ENCODE measurements around the gene TMEM81.

- no peak for TF ChIP-seq CTCF (IDR thresholded peaks at IDR 0.05)
- TF ChIP-seq POLR2A (IDR thresholded peaks at IDR 0.05) = no peak
Measured at GRCh38 chr1:205062895-205063294, 21.4 kb downstream of the TMEM81 start.
